Esophagus muscularis mucosa (tissue), 3 donors: Measurements from ENCODE around the gene CHMP6.

Experiments
- POLR2A ChIP-seq: fragments of 450-650 bp; IDR thresholded peaks from one replicate; pipeline ENCODE4 v1.6.1; 2017; ENCODE audit warnings: antibody characterized with exemption, moderate library complexity, mild to moderate bottlenecking, low read depth
- POLR2AphosphoS5 ChIP-seq, 2 donors: sonication (generic); formaldehyde crosslinking; IDR thresholded peaks; one replicate each; pipeline ENCODE4 v1.6.1; 2017; ENCODE audit warnings: antibody characterized with exemption in 2 of 2
- TF ChIP-seq, protein P1 (sequence below), 3 experiments: fragments of 200-600 bp in 2 of 3; fragments of 450-650 bp in 1 of 3; sonication (generic) in 2 of 3; IDR thresholded peaks; one replicate each; pipeline ENCODE4 v1.5.1; 2017 to 2019; ENCODE audit warnings: antibody characterized with exemption in 3 of 3, mild to moderate bottlenecking in 2 of 3, moderate library complexity in 1 of 3

DNA sequence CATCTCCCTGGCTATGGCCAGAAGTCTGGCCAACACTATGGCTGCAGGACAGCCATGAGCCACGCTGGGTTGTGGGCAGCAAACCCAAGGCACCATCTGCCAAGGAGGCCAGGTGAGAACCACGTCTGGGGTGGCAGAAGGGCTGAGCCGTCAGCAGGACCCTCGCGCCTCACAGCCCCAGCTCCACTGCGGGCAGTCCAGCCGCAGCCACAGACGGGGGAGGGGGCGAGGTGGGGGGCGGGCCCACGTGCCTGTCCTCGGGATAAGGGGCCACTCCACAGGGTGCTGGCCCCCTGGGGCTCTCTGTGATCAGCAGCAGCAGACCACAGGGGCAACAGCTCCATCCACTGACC is 36.8 kb downstream of the CHMP6 start:
- TF ChIP-seq POLR2A (no peak), POLR2AphosphoS5 (IDR thresholded peaks at IDR 0.05) (no peak)
- TF ChIP-seq, protein P1, sequence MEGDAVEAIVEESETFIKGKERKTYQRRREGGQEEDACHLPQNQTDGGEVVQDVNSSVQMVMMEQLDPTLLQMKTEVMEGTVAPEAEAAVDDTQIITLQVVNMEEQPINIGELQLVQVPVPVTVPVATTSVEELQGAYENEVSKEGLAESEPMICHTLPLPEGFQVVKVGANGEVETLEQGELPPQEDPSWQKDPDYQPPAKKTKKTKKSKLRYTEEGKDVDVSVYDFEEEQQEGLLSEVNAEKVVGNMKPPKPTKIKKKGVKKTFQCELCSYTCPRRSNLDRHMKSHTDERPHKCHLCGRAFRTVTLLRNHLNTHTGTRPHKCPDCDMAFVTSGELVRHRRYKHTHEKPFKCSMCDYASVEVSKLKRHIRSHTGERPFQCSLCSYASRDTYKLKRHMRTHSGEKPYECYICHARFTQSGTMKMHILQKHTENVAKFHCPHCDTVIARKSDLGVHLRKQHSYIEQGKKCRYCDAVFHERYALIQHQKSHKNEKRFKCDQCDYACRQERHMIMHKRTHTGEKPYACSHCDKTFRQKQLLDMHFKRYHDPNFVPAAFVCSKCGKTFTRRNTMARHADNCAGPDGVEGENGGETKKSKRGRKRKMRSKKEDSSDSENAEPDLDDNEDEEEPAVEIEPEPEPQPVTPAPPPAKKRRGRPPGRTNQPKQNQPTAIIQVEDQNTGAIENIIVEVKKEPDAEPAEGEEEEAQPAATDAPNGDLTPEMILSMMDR (IDR thresholded peaks at IDR 0.05), result no peak
